AG09309 (cell line): ENCODE data around the gene CMIP.

Experiments used
- DNase-seq: peaks from one replicate; pipeline ENCODE4 v3.0.0-alpha.2; 2010; ENCODE audit warnings: low read depth
- H3K4me3 ChIP-seq: 2 replicates; pipeline ENCODE4 v1.5.1; 2011; ENCODE audit warnings: mild to moderate bottlenecking, low read depth, low read length, moderate library complexity; ENCODE audit not compliant: control insufficient read depth
- TF ChIP-seq, protein P1 (sequence below): IDR thresholded peaks from 2 replicates; pipeline ENCODE4 v1.5.1; 2011; ENCODE audit warnings: mild to moderate bottlenecking, low read depth, low read length, inconsistent platforms; ENCODE audit not compliant: insufficient read depth, control insufficient read depth; ENCODE audit errors: missing control alignments

Gene CMIP

DNA sequence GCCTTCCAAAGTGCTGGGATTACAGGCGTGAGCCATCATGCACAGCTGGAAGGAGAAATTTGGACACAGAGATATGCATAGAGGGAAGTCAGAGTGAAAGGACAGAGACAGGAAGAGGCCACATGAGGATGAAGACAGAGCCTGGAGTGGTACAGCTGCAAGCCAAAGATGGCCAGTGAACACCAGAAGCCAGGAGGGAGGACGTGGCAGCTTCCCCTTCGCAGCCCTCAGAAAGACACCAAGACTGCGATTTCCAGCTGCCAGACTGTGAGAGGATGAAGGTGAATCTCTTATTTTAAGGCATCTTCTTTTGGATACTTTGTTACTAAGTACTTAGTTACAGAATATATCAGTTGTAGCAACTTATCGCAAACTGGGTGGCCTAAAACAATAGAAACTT lies 274.0 kb downstream of the CMIP start:
- TF ChIP-seq, protein P1, sequence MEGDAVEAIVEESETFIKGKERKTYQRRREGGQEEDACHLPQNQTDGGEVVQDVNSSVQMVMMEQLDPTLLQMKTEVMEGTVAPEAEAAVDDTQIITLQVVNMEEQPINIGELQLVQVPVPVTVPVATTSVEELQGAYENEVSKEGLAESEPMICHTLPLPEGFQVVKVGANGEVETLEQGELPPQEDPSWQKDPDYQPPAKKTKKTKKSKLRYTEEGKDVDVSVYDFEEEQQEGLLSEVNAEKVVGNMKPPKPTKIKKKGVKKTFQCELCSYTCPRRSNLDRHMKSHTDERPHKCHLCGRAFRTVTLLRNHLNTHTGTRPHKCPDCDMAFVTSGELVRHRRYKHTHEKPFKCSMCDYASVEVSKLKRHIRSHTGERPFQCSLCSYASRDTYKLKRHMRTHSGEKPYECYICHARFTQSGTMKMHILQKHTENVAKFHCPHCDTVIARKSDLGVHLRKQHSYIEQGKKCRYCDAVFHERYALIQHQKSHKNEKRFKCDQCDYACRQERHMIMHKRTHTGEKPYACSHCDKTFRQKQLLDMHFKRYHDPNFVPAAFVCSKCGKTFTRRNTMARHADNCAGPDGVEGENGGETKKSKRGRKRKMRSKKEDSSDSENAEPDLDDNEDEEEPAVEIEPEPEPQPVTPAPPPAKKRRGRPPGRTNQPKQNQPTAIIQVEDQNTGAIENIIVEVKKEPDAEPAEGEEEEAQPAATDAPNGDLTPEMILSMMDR = no peak
- no peak for DNase-seq
- H3K4me3 ChIP-seq = no peak overlapping the region

DNA sequence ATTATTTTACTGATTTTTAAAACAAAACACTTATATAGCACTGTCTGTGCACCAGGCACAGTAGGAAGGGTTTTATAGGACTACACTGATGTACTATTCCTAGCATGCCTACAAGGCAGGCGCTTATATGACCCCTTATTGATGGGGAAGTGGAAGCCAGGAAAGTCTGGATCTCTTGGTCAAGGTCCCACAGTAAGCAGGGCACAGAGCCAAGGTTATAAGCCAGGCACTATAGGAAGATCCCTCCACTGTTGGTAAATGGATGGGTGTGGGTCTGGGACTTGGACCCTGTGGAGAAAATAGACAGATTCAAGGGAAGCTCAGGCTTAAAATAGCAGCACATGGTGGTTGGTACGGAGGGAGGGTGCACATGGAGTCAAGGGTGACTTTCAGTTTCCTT lies 275.4 kb downstream of the CMIP start:
- no peak for DNase-seq
- no peak overlapping the region for H3K4me3 ChIP-seq
- TF ChIP-seq, protein P1 = no peak

DNA sequence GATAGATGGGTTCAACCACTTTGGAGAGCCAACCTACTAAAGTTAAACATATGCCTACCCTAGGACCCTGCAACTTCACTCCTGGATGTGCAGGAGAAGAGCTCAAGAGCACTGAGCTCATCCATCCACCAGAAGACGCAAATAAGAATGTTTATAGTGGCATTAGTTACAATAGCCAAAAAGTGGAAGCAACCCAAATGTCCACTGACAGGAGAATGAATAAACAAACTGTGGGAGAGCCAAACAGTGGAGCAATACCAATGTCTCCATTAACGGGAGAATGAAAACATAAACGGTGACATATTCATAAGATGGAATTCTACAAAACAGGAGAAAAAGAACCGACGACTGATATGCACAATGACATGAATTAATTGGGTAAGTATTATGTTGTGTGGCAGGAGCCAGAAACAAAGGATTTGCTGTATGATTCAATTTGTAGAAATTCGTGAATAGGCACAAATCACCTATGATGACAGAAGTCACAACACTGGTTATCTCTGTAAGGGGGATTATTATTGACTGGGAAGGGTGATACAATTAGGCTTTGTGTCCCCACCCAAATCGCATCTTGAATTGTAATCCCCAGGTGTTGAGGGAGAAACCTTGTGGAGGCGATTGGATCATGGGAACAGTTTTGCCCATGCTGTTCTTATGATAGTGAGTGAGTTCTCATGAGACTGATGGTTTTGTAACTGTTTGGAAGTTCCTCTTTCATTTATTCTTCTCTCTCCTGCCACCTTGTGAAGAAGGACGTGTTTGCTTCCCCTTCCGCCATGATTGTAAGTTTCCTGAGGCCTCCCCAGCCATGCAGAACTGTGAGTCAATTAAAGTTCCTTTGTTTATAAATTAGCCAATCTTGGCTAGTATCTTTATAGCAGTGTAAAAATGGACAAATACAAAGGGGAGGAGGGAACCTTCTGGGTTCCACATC lies 276.6 kb downstream of the CMIP start:
- TF ChIP-seq, protein P1 = no peak
- DNase-seq = no peak
- H3K4me3 ChIP-seq = no peak overlapping the region

DNA sequence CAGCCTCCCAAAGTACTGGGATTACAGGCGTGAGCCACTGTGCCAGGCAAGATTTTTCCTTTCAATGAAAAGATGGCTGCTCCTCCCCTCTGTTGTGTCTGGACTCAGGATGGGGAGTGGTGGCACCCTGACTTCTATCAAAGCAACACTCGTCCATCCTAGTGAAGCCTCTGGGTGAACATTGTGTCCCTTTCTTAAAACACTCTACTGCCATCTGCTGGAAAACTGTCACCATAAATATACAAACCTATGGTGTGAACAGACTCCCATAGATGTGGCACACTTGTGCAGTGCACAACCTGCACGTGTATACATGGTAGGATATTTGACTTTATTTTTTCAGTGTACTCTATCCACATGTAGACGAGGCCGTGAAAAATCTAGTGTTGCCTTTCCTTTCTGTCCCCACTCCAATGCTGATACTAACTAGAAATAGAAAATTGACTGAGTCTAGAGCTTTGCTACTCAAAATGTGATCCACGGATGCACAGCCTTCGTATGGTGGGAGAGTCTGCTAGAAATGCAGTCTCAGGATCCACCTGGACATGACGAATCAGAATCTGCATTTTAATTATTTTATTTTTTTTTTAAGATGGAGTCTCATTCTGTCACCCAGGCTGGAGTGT lies 278.6 kb downstream of the CMIP start:
- no peak overlapping the region for H3K4me3 ChIP-seq
- DNase-seq = peak; percentile 53
- TF ChIP-seq, protein P1 = peak; percentile 66

DNA sequence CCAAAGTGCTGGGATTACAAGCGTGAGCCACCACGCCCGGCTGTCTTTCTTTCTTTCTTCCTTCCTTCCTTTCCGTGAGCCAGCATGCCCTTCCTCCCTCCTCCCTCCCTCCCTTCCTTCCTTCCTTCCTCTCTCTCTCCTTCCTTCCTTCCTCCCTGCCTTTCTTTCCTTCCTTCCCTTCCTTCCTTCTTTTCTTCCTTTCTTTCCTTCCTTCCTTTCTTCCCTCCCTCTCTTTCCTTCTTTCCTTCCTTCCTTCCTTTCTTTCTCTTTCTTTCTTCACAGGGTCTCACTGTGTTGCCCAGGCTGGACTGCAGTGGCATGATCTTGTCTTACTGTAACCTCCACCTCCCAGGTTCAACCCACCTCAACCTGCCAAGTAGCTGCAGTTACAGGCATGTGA lies 283.8 kb downstream of the CMIP start:
- TF ChIP-seq, protein P1 = no peak
- DNase-seq = no peak
- H3K4me3 ChIP-seq = no peak overlapping the region

DNA sequence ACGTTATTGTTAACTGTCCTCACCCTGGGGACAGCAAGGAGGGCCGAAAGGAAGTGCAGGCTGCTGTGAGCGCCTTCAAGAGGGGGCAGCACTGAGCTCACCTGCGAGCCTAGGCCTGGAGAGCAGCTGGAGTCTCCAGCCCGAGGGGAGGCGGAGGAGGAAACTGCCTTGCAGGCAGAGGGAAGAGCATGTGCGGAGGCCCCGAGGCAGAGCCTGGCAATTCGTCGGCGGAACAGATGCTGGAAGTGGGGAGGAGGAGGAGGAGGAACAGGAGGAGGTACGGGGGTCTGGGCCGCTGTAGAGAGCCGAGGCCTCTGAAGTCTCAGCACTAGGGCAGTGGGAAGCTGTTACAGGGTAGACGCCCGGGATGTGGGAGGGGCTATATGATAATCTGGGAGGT lies 284.8 kb downstream of the CMIP start:
- H3K4me3 ChIP-seq = no peak overlapping the region
- TF ChIP-seq, protein P1 = peak; percentile 3
- no peak for DNase-seq
